HepG2 (cell line): ENCODE results near the gene EMC9. TPM values are rescaled to one million over a fixed set of nuclear protein-coding genes. Genes with fewer than 3 reads are reported as not detected.

ENCODE experiments used
- CBX2 ChIP-seq, 2 experiments: fragments of 200-600 bp in 1 of 2; sonication (generic); formaldehyde crosslinking in 1 of 2; IDR thresholded peaks; 2 replicates each; pipeline versions ENCODE4 v1.7.0 to v1.8.1; 2018 to 2022; ENCODE audit warnings: low read depth in 2 of 2, low read length in 1 of 2, mild to moderate bottlenecking in 1 of 2, missing genetic modification reagents in 1 of 2
- HNRNPLL ChIP-seq: fragments of 200-400 bp; formaldehyde crosslinking; IDR thresholded peaks from 2 replicates; pipeline ENCODE4 v1.6.1; 2017; ENCODE audit warnings: mild to moderate bottlenecking, low read depth, low read length; ENCODE audit not compliant: poor library complexity, severe bottlenecking
- MTA1 ChIP-seq: sonication (generic); formaldehyde crosslinking; IDR thresholded peaks from 2 replicates; pipeline ENCODE4 v1.4.0; 2020; ENCODE audit warnings: missing genetic modification reagents, mild to moderate bottlenecking, borderline replicate concordance
- NONO ChIP-seq, 2 experiments: fragments of 450-650 bp in 1 of 2; sonication (generic) in 1 of 2; formaldehyde crosslinking in 1 of 2; IDR thresholded peaks in 1 of 2; conservative IDR thresholded peaks in 1 of 2; 2 replicates each; pipeline versions ENCODE4 v1.6.1 to v1.8.0; 2017 to 2022; ENCODE audit warnings: mild to moderate bottlenecking in 1 of 2, missing genetic modification reagents in 1 of 2, moderate library complexity in 1 of 2
- ZNF878 ChIP-seq: sonication (generic); formaldehyde crosslinking; IDR thresholded peaks from 2 replicates; pipeline ENCODE4 v1.8.1; 2023; ENCODE audit warnings: mild to moderate bottlenecking, missing genetic modification reagents, moderate library complexity
- polyA plus RNA-seq, 8 experiments: library from polyadenylated mRNA; depleted of rRNA in 3 of 8; stranded (reverse) in 7 of 8; unstranded in 1 of 8; fragments of >200 nt; fragmentation: Illumina TruSeq in 4 of 8; extraction: Trizol in 4 of 8; gene quantifications; 2 replicates each; pipeline versions ENCODE4 v1.2.1 to v1.2.3, GENCODE V29; 2011 to 2016; ENCODE audit warnings: low read depth in 4 of 8, missing spikeins in 1 of 8, mixed read lengths in 1 of 8; ENCODE audit not compliant: insufficient read depth in 1 of 8
- total RNA-seq, 5 experiments: library from RNA; depleted of rRNA; stranded (reverse); fragments of >200 nt; fragmentation: Illumina TruSeq; extraction: Trizol; gene quantifications; 2 replicates each; pipeline ENCODE4 v1.2.3, GENCODE V29; 2016; ENCODE audit warnings: low read depth in 1 of 5
- TF ChIP-seq, protein P1 (sequence below): IDR thresholded peaks from 2 replicates; pipeline ENCODE4 v1.6.1; 2012; ENCODE audit warnings: low read length, improper control_type of control experiment
- TF ChIP-seq, protein P2 (sequence below): sonication (generic); formaldehyde crosslinking; IDR thresholded peaks from 2 replicates; pipeline ENCODE4 v1.4.0; 2020; ENCODE audit warnings: missing genetic modification reagents
- TF ChIP-seq, protein P3 (sequence below): IDR thresholded peaks from 2 replicates; pipeline ENCODE4 v1.6.1; 2016; ENCODE audit warnings: low read depth, borderline replicate concordance

Gene EMC9
- total and polyA plus RNA-seq, 2 of the 13 experiments (the other 11 are each of a cell fraction or from before 2014, with no cell fraction given): 60.5 to 78.7 TPM

DNA sequence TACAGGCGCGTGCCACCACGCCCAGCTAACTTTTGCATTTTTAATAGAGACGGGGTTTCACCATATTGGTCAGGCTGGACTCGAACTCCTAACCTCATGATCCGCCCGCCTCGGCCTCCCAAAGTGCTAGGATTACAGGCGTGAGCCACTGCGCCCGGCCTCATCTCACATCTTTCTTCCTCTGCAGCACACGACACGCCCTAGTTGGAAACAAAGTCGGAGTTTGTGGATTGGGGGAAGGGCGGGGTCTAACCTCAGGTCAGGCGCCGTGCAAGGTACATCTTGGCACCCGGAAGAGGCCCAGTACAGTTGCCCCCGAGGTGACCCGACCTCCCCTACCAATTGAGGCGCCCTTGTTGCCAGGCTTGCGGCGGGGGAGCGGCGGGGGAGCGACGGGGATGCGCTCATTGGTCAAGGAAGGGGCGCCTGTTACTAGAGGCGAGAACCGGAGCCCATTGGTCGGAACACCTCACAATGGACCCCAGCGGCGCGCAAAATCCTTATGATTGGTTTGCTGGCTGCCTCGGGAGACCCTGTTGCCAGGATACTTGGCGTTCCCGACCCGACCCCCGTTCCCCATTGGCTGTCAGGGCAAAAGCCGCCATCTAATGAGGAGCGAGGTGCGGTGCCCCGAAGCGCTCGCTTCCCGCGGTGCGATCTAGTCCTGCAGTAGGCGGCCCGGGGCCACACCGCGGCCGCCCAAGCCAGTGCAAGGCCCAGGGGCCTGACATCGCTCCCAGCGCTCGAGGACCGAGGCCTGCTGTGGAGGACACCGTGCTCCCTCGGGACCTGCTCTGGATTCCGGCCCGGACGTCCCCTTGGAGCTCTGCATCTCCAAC lies 30.2 kb upstream of the EMC9 start, which contains the start of gene REC8 (continued):
- TF ChIP-seq, protein P1, sequence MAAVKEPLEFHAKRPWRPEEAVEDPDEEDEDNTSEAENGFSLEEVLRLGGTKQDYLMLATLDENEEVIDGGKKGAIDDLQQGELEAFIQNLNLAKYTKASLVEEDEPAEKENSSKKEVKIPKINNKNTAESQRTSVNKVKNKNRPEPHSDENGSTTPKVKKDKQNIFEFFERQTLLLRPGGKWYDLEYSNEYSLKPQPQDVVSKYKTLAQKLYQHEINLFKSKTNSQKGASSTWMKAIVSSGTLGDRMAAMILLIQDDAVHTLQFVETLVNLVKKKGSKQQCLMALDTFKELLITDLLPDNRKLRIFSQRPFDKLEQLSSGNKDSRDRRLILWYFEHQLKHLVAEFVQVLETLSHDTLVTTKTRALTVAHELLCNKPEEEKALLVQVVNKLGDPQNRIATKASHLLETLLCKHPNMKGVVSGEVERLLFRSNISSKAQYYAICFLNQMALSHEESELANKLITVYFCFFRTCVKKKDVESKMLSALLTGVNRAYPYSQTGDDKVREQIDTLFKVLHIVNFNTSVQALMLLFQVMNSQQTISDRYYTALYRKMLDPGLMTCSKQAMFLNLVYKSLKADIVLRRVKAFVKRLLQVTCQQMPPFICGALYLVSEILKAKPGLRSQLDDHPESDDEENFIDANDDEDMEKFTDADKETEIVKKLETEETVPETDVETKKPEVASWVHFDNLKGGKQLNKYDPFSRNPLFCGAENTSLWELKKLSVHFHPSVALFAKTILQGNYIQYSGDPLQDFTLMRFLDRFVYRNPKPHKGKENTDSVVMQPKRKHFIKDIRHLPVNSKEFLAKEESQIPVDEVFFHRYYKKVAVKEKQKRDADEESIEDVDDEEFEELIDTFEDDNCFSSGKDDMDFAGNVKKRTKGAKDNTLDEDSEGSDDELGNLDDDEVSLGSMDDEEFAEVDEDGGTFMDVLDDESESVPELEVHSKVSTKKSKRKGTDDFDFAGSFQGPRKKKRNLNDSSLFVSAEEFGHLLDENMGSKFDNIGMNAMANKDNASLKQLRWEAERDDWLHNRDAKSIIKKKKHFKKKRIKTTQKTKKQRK: no peak
- TF ChIP-seq NONO (IDR thresholded peaks at IDR 0.05) (no peak), NONO (CRISPR knock-in tag; conservative IDR thresholded peaks at IDR 0.05) (no peak), MTA1 (CRISPR knock-in tag) (peak; percentile 47; the same call in 1 of the 2 replicates), CBX2 (IDR thresholded peaks at IDR 0.05; ENCODE audit: low read depth, low read length) (no peak), CBX2 (CRISPR knock-in tag; IDR thresholded peaks at IDR 0.05; ENCODE audit: low read depth) (no peak), ZNF878 (CRISPR knock-in tag) (no peak), HNRNPLL (peak; percentile 37)
- TF ChIP-seq, protein P2, sequence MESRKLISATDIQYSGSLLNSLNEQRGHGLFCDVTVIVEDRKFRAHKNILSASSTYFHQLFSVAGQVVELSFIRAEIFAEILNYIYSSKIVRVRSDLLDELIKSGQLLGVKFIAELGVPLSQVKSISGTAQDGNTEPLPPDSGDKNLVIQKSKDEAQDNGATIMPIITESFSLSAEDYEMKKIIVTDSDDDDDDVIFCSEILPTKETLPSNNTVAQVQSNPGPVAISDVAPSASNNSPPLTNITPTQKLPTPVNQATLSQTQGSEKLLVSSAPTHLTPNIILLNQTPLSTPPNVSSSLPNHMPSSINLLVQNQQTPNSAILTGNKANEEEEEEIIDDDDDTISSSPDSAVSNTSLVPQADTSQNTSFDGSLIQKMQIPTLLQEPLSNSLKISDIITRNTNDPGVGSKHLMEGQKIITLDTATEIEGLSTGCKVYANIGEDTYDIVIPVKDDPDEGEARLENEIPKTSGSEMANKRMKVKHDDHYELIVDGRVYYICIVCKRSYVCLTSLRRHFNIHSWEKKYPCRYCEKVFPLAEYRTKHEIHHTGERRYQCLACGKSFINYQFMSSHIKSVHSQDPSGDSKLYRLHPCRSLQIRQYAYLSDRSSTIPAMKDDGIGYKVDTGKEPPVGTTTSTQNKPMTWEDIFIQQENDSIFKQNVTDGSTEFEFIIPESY (CRISPR knock-in tag): peak; percentile 2; the same call in 1 of the 2 replicates
- TF ChIP-seq, protein P3, sequence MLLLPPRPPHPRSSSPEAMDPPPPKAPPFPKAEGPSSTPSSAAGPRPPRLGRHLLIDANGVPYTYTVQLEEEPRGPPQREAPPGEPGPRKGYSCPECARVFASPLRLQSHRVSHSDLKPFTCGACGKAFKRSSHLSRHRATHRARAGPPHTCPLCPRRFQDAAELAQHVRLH (CRISPR knock-in tag): no peak
